Mucosa of rectum (tissue), 2 donors: ENCODE results near the gene CEACAM21.

ENCODE experiments used
- H3K27ac ChIP-seq, 2 donors: one replicate each; pipeline ENCODE4 v1.7.0; 2013; ENCODE audit warnings: inconsistent platforms in 2 of 2, low read depth in 2 of 2, low read length in 2 of 2
- H3K27me3 ChIP-seq, 2 donors: one replicate each; pipeline ENCODE4 v1.7.0; 2013; ENCODE audit warnings: low read length in 2 of 2; ENCODE audit not compliant: control insufficient read depth in 2 of 2, insufficient read depth in 2 of 2
- H3K36me3 ChIP-seq, 2 donors: one replicate each; pipeline ENCODE4 v1.7.0; 2013; ENCODE audit warnings: low read length in 2 of 2; ENCODE audit not compliant: control insufficient read depth in 2 of 2, insufficient read depth in 2 of 2
- H3K4me1 ChIP-seq, 2 donors: one replicate each; pipeline ENCODE4 v1.7.0; 2013; ENCODE audit warnings: low read length in 2 of 2, mild to moderate bottlenecking in 1 of 2; ENCODE audit not compliant: control insufficient read depth in 2 of 2, insufficient read depth in 2 of 2
- H3K4me3 ChIP-seq, 2 donors: one replicate each; pipeline ENCODE4 v1.7.0; 2013; ENCODE audit warnings: low read length in 2 of 2
- H3K9ac ChIP-seq, 2 donors: one replicate each; pipeline ENCODE4 v1.7.0; 2013; ENCODE audit warnings: low read length in 2 of 2, low read depth in 1 of 2, mild to moderate bottlenecking in 1 of 2
- H3K9me3 ChIP-seq, 2 donors: one replicate each; pipeline ENCODE4 v1.7.0; 2013; ENCODE audit warnings: low read length in 2 of 2; ENCODE audit not compliant: control insufficient read depth in 2 of 2
- donor health status: healthy.
- donor health status: Normal muscosa, but diverticular disease.

CEACAM21 gene

DNA sequence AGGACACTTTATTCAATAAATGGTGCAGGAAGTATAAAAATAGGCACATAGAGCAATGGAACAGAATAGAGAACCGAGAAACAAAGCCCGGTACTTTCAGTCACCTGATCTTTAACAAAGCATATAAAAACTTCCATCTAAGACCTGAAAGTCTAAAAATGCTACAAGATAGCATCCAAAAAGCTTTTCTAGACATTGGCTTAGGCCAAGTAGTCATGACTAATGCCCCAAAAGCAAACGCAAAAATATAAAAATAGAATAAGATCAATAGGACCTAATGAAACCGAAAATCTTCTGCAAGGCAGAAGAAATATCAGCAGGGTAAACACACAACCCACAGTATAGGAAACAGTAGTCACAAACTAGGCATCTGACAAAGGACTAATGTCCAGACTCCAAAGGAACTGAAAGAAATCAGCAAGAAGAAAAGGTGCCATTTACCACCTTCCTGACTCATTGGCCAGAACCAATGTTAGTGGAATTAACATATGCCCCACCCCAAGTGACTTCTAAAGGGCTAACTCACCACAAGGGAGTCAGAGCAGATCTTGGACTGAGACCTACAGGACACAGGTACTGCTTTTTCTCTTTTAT lies 40.8 kb upstream of the CEACAM21 start:
- Histone ChIP-seq H3K9ac (peak overlapping the region in 1 of 2 donors; percentile 8), H3K27me3 (peaks cover 0 to 5% of the 10 kb centered on the region in 2 donors), H3K4me3 (peak overlapping the region in 1 of 2 donors; percentile 50), H3K36me3 (no peaks in the 10 kb centered on the region), H3K27ac (peak overlapping the region; percentile 22 to 72), H3K4me1 (peaks cover 3 to 6% of the 10 kb centered on the region in 2 donors), H3K9me3 (no peaks in the 10 kb centered on the region)

DNA sequence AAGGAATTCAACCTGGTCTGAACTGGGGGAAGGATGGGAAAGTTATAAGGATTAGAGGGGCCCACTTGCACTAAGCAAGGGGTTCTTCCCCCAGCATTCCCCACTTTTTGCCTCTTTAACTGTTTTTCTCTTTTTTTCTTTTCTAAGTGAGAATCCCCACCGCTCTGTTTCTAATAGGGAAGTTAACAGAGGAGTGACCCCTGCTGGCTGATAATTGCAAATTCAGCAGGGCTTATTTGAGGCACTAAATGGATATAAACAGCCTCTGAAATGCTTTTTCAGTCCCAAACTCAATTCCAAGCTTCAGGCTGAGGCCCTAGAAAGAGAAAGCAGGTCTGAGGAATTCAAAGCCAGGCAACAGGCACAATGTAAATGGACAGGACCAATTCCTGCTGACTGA lies 38.2 kb upstream of the CEACAM21 start:
- H3K27me3 ChIP-seq, result no peaks in the 10 kb centered on the region
- H3K4me3 ChIP-seq, result no peak overlapping the region
- H3K36me3 ChIP-seq, result no peaks in the 10 kb centered on the region
- H3K4me1 ChIP-seq, result peaks cover 0 to 3% of the 10 kb centered on the region in 2 donors
- H3K27ac ChIP-seq, result no peak overlapping the region
- H3K9ac ChIP-seq, result no peak overlapping the region
- H3K9me3 ChIP-seq, result no peaks in the 10 kb centered on the region

DNA sequence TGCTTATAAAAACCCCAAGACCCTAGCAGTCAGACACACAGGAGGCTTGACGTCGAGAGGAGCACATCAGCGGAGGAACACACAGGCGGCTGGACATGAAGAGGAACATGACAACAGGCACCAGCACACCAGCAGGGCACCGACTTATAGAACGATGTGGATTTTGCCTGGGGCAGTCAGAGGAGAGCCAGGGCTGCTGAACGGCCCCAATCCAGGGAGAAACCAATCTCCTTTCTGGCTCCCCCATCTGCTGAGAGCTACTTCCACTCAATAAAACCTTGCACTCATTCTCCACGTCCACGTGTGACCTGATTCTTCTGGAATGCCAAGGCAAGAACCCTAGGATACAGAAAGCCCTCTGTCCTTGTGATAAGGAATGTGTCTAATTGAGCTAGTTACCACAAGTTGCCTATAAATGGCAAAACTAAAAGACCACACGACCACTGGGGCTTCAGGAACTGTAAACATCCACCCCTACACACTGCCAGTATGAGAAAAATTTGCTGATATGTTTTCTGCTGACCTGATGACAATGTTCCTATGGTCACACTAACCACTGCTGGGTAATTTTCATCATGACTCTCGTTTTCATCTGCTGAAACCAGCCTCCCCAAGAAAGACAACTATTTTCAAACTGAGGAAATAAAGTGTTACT lies 35.8 kb upstream of the CEACAM21 start:
- Histone ChIP-seq H3K27me3 (no peaks in the 10 kb centered on the region), H3K4me3 (no peak overlapping the region), H3K36me3 (no peaks in the 10 kb centered on the region), H3K9me3 (no peaks in the 10 kb centered on the region), H3K27ac (no peak overlapping the region), H3K9ac (no peak overlapping the region), H3K4me1 (peaks cover 0 to 3% of the 10 kb centered on the region in 2 donors)

DNA sequence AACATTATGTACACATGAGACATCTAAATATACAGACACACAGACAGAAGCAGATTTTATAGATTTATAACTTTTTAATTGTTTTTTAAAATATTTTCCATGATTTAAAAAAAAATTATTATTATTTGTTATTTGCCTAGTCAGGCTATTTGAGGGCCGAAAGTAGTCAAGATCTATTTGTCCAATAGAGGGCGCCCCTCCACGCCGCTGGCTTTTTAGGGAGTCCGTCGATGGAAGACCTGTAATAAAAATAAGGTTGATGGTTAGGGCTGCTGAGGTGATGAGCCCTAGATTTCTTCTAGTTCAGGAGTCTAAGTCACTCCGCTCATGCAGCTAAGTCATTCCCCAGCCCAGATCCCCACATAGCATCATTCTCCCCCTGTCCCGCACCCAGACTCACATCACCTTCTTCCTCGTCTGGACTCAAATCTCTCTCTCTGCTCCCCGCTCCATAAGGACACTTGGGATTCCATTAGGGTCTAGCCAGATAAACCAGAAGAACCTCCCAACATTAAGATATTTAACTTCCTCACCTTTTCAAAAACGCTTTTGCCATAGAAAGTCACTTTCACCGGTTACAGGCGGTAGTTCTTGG lies 33.9 kb upstream of the CEACAM21 start:
- Histone ChIP-seq H3K27ac (no peak overlapping the region), H3K4me1 (peaks cover 0 to 3% of the 10 kb centered on the region in 2 donors), H3K9ac (peak overlapping the region in 1 of 2 donors; percentile 19), H3K27me3 (peaks cover 0 to 5% of the 10 kb centered on the region in 2 donors), H3K4me3 (no peak overlapping the region), H3K9me3 (no peaks in the 10 kb centered on the region), H3K36me3 (no peaks in the 10 kb centered on the region)

DNA sequence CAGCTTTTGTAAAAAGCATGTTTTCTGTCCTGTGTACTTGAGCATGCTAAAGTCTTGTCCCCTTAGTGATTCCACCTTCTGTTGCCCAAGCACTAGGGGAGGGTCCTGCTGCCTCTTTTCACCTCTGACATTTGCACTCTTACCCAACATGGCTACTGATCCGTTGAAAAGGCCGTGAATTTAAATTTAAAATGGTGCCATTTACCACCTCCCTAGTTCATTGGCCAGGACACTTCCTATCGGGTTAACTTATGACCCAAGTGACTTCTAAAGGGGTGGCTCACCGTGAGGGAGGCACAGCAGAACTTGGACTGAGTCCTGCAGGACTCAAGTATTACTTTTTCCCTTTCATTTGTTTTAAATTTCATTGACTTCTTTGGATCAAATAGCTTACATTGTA lies 33.3 kb upstream of the CEACAM21 start:
- H3K36me3 ChIP-seq, result no peaks in the 10 kb centered on the region
- H3K4me1 ChIP-seq, result peaks cover 0 to 3% of the 10 kb centered on the region in 2 donors
- H3K4me3 ChIP-seq, result no peak overlapping the region
- no peaks in the 10 kb centered on the region for H3K9me3 ChIP-seq
- H3K27ac ChIP-seq, result no peak overlapping the region
- H3K27me3 ChIP-seq, result peaks cover 2 to 5% of the 10 kb centered on the region in 2 donors
- H3K9ac ChIP-seq, result no peak overlapping the region

DNA sequence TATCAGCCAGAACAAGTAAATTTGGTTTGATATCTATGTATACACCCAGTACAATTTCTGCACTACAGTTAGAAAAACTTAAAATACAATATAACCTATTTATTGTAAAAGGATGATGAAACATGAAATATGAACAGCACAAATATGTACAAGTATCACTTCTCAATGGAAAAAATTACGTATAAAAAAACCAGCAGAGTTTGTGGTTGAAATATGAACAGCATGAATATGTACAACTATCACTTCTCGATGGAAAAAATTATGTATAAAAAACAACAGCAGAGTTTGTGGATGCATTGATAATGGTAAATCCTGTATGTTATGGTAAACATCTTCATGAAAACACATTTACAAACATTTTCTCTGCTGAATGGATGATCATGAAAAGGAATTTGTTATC lies 32.4 kb upstream of the CEACAM21 start:
- peaks cover 4 to 5% of the 10 kb centered on the region in 2 donors for H3K27me3 ChIP-seq
- no peak overlapping the region for H3K4me3 ChIP-seq
- H3K4me1 ChIP-seq, result peaks cover 0 to 3% of the 10 kb centered on the region in 2 donors
- no peaks in the 10 kb centered on the region for H3K36me3 ChIP-seq
- H3K27ac ChIP-seq, result no peak overlapping the region
- H3K9ac ChIP-seq, result no peak overlapping the region
- H3K9me3 ChIP-seq, result no peaks in the 10 kb centered on the region

DNA sequence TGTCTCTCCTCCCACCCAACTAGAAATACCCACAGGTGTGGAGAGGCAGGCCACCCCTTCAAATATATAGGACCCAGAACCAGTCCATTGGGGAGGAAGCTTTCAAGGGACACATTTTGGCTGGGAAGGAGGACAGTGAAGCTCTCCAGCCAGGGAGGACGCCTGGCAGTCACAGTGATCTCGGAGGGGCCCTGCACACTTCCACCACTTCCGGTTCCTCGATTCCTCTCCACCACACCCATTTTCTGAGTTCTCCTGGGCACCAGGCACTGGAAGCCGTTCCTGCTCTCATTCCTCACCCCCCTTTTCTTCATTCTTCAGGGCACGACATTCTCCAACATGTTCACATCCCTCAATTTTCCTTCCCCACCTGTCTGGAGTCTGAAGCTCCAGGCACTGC lies 30.4 kb upstream of the CEACAM21 start:
- no peaks in the 10 kb centered on the region for H3K9me3 ChIP-seq
- peaks cover 4 to 10% of the 10 kb centered on the region in 2 donors for H3K27me3 ChIP-seq
- H3K4me3 ChIP-seq, result peak overlapping the region in 1 of 2 donors; percentile 50
- H3K36me3 ChIP-seq, result no peaks in the 10 kb centered on the region
- H3K4me1 ChIP-seq, result peaks cover 3% of the 10 kb centered on the region in 2 donors
- H3K27ac ChIP-seq, result peak overlapping the region in 1 of 2 donors; percentile 72
- H3K9ac ChIP-seq, result no peak overlapping the region

DNA sequence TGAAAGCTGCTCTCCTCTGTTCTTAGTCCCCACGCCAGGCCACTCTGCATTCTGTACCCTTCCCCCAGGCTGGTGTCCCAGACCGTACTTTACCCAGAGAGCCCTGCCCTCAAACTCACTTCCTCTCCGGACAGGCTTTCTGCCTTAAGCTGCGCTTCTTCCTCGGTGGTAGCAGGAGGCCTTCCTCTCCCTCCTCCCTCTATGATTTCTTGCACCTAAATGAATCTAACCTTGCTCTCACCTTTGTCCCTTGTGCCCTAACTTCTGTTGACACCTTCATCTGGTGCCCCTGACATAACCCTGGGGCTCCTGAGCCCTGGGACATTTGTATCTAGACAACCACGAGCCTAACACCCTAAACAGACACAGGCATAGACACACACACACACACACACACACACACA lies 29.6 kb upstream of the CEACAM21 start:
- Histone ChIP-seq H3K27me3 (peaks cover 4 to 10% of the 10 kb centered on the region in 2 donors), H3K9me3 (no peaks in the 10 kb centered on the region), H3K4me1 (peaks cover 3% of the 10 kb centered on the region in 2 donors), H3K27ac (peak overlapping the region; percentile 46 to 72), H3K9ac (no peak overlapping the region), H3K36me3 (no peaks in the 10 kb centered on the region), H3K4me3 (peak overlapping the region in 1 of 2 donors; percentile 50)

DNA sequence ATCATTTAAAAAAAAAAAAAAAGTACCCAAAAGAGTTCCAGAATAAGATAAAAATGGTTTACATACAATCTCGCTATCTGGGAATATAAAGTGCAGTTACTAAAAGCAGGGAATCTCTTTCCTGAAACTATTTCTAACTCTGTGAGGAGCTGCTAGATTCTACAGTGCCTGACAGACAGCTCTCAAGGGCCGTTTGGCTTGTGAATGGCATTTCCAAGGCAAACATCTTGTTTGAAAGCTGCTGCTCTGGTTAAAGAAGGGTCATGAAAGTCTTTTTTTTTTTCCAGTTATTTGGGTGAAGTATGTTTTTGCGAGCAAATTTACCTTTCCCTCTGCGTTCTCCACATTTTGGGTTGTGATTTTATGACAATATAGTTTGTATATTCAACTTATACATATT lies 29.0 kb upstream of the CEACAM21 start:
- Histone ChIP-seq H3K36me3 (no peaks in the 10 kb centered on the region), H3K9ac (no peak overlapping the region), H3K9me3 (no peaks in the 10 kb centered on the region), H3K27me3 (peaks cover 4 to 10% of the 10 kb centered on the region in 2 donors), H3K4me3 (no peak overlapping the region), H3K27ac (no peak overlapping the region), H3K4me1 (peaks cover 3% of the 10 kb centered on the region in 2 donors)

DNA sequence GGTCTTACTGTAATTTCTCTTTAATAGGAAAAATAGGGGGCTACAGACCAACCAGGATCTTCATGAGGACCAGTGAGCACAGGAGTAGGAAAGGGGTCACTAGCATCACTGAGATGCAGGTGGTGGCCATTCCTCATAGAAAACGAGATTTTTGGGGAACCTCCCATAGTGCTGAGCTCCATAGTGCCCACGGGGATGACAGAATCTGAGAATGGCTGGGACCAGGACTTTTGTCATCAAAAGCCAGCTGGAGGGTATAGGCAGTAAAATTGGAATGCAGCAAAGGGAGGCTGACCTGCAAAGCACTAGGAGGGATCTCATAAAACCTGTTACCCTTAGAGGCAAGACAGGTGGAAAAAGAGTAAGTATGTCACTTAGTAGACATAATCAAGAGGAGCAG lies 28.4 kb upstream of the CEACAM21 start:
- no peak overlapping the region for H3K27ac ChIP-seq
- H3K4me3 ChIP-seq, result no peak overlapping the region
- H3K4me1 ChIP-seq, result peaks cover 3% of the 10 kb centered on the region in 2 donors
- H3K9ac ChIP-seq, result no peak overlapping the region
- H3K27me3 ChIP-seq, result peaks cover 4 to 10% of the 10 kb centered on the region in 2 donors
- H3K9me3 ChIP-seq, result no peaks in the 10 kb centered on the region
- no peaks in the 10 kb centered on the region for H3K36me3 ChIP-seq
